Measurements from ENCODE around the gene ASTN2. TPM values are rescaled to one million over a fixed set of nuclear protein-coding genes. Genes with fewer than 3 reads are reported as not detected.

Gene ASTN2
- total RNA-seq, 6 experiments from 2014 or later = 0.91 to 3.1 (median 2.5) TPM

- Histone ChIP-seq H3K36me3 (no peaks in the 10 kb centered on the region), H3K4me3 (no peak overlapping the region), H3K27ac (no peak overlapping the region), H3K27me3 (no peaks in the 10 kb centered on the region), H3K9me3 (no peaks in the 10 kb centered on the region), H3K4me1 (no peaks in the 10 kb centered on the region)
- intact Hi-C loops (cut with DNase I) = no loop called here
- no peak for TF ChIP-seq CTCF (IDR thresholded peaks at IDR 0.05)
- TF ChIP-seq POLR2A (IDR thresholded peaks at IDR 0.05) = no peak
- 9% methylated on average over 5 of the region's 6 CpGs for WGBS (ENCODE audit: insufficient coverage, low coverage, low lambda C conversion rate, missing lambda C conversion rate)
- no peak for DNase-seq
- peak in 1 of 4 donors; percentile 31 for ATAC-seq
These were observed 11.4 kb downstream of the ASTN2 start for GRCh38 chr9:117403403-117403811.

- DNase-seq (no peak), ATAC-seq (no peak)
- intact Hi-C loops (cut with DNase I) = no loop called here
- 7% methylated on average over 2 of the region's 2 CpGs for WGBS (ENCODE audit: insufficient coverage, low coverage, low lambda C conversion rate, missing lambda C conversion rate)
- no peaks in the 10 kb centered on the region for H3K36me3 ChIP-seq
- H3K4me1 ChIP-seq = no peaks in the 10 kb centered on the region
- H3K27me3 ChIP-seq = no peaks in the 10 kb centered on the region
- no peak overlapping the region for H3K27ac ChIP-seq
- no peak overlapping the region for H3K4me3 ChIP-seq
- TF ChIP-seq CTCF (IDR thresholded peaks at IDR 0.05) = no peak
- no peak for TF ChIP-seq POLR2A (IDR thresholded peaks at IDR 0.05)
- H3K9me3 ChIP-seq = no peaks in the 10 kb centered on the region
These were observed 14.7 kb downstream of the ASTN2 start for GRCh38 chr9:117400171-117400570.

DNA sequence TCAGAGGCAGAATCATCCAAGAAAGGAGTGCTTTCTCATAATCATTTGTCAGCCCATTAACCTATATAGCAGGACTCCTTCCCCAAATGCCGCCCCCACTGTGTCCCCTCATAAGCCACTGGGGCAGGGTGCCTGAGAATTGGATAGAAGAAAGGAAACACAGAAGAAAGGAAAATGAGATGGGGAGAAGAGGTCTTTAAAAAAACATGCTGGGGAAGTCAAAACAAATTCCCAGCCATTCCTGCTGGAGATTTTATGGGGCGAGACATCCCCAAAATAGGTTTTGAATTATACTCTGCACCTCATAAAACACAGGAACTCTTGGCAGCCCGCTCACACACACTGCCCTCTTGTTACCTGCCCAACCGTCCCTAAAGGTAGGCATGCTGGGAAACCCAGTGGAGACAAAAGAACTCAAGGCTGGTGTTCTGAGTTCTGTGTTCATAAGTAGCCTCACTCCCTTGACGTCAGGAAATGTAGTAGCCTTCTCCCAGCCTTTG is 19.7 kb downstream of the ASTN2 start:
- no peak for ATAC-seq
- TF ChIP-seq CTCF (IDR thresholded peaks at IDR 0.05) (no peak), POLR2A (IDR thresholded peaks at IDR 0.05) (no peak)
- Histone ChIP-seq H3K4me3 (no peak overlapping the region), H3K9me3 (no peaks in the 10 kb centered on the region), H3K36me3 (no peaks in the 10 kb centered on the region), H3K27ac (no peak overlapping the region), H3K4me1 (no peaks in the 10 kb centered on the region), H3K27me3 (no peaks in the 10 kb centered on the region)
- intact Hi-C loops (cut with DNase I) = no loop called here
- DNase-seq = no peak
- WGBS (ENCODE audit: insufficient coverage, low coverage, low lambda C conversion rate, missing lambda C conversion rate) = 35% methylated on average over 4 of the region's 5 CpGs

GRCh38 chr9:117394655-117395054 is 20.2 kb downstream of the ASTN2 start:
- Histone ChIP-seq H3K9me3 (no peaks in the 10 kb centered on the region), H3K4me1 (no peaks in the 10 kb centered on the region), H3K27me3 (no peaks in the 10 kb centered on the region), H3K36me3 (no peaks in the 10 kb centered on the region), H3K27ac (no peak overlapping the region), H3K4me3 (no peak overlapping the region)
- intact Hi-C loops (cut with DNase I) = no loop called here
- ATAC-seq (no peak), DNase-seq (no peak)
- WGBS (ENCODE audit: insufficient coverage, low coverage, low lambda C conversion rate, missing lambda C conversion rate) = 36% methylated on average over 4 of the region's 4 CpGs
- TF ChIP-seq POLR2A (IDR thresholded peaks at IDR 0.05) (no peak), CTCF (IDR thresholded peaks at IDR 0.05) (no peak)

- Histone ChIP-seq H3K9me3 (no peaks in the 10 kb centered on the region), H3K4me1 (no peaks in the 10 kb centered on the region), H3K27me3 (no peaks in the 10 kb centered on the region), H3K36me3 (no peaks in the 10 kb centered on the region), H3K27ac (no peak overlapping the region), H3K4me3 (no peak overlapping the region)
- no CpG with 5 or more reads among the region's 2 CpGs for WGBS (ENCODE audit: insufficient coverage, low coverage, low lambda C conversion rate, missing lambda C conversion rate)
- no peak for TF ChIP-seq POLR2A (IDR thresholded peaks at IDR 0.05)
- TF ChIP-seq CTCF (IDR thresholded peaks at IDR 0.05) = no peak
- intact Hi-C loops (cut with DNase I) = no loop called here
- no peak for ATAC-seq
- DNase-seq = no peak
These were observed 21.9 kb downstream of the ASTN2 start for GRCh38 chr9:117392992-117393391.

Data from right lobe of liver (tissue), 6 donors.